HepG2 (cell line): ENCODE data around the gene ENO2. TPM values are rescaled to one million over a fixed set of nuclear protein-coding genes. Genes with fewer than 3 reads are reported as not detected.
A peak's percentile ranks its signal among the peaks of the same experiment; 100 is the strongest.

Experiments
- ARID4A ChIP-seq: sonication (generic); formaldehyde crosslinking; IDR thresholded peaks from 2 replicates; pipeline ENCODE4 v1.5.0; 2020; ENCODE audit warnings: mild to moderate bottlenecking, missing genetic modification reagents, borderline replicate concordance
- HOXA5 ChIP-seq: sonication (generic); formaldehyde crosslinking; IDR thresholded peaks from 2 replicates; pipeline ENCODE4 v1.4.0; 2020; ENCODE audit warnings: missing genetic modification reagents
- JARID2 ChIP-seq: sonication (generic); formaldehyde crosslinking; IDR thresholded peaks from 2 replicates; pipeline ENCODE4 v1.8.1; 2023; ENCODE audit warnings: missing genetic modification reagents, inconsistent platforms; ENCODE audit not compliant: insufficient replicate concordance
- KDM5A ChIP-seq: fragments of 200-600 bp; sonication (generic); IDR thresholded peaks from 2 replicates; pipeline ENCODE4 v1.7.0; 2018; ENCODE audit warnings: antibody characterized with exemption, mild to moderate bottlenecking, low read length, borderline replicate concordance
- MIER2 ChIP-seq: IDR thresholded peaks from 2 replicates; pipeline ENCODE4 v1.6.1; 2016; ENCODE audit warnings: missing biosample characterization, missing genetic modification reagents
- MIXL1 ChIP-seq: IDR thresholded peaks from 2 replicates; pipeline ENCODE4 v1.6.1; 2016
- NFKB2 ChIP-seq: sonication (generic); formaldehyde crosslinking; IDR thresholded peaks from 2 replicates; pipeline ENCODE4 v1.4.0; 2020; ENCODE audit warnings: missing genetic modification reagents, borderline replicate concordance
- NR2F6 ChIP-seq, 2 experiments: IDR thresholded peaks; 2 replicates each; pipeline ENCODE4 v1.6.1; 2016; ENCODE audit warnings: antibody characterized with exemption in 1 of 2, mild to moderate bottlenecking in 1 of 2
- RBAK ChIP-seq: sonication (generic); formaldehyde crosslinking; IDR thresholded peaks from 2 replicates; pipeline ENCODE4 v1.5.1; 2020; ENCODE audit warnings: mild to moderate bottlenecking, missing genetic modification reagents
- RFX5 ChIP-seq: IDR thresholded peaks from 2 replicates; pipeline ENCODE4 v1.6.1; 2011; ENCODE audit warnings: low read depth, low read length, improper control_type of control experiment
- SCMH1 ChIP-seq: sonication (generic); formaldehyde crosslinking; IDR thresholded peaks from 2 replicates; pipeline ENCODE4 v1.9.0; 2021; ENCODE audit warnings: missing genetic modification reagents, mild to moderate bottlenecking, borderline replicate concordance
- SMAD1 ChIP-seq: sonication (generic); formaldehyde crosslinking; IDR thresholded peaks from 2 replicates; pipeline ENCODE4 v1.4.0; 2020; ENCODE audit warnings: missing genetic modification reagents, low read depth, mild to moderate bottlenecking, borderline replicate concordance
- SP2 ChIP-seq: sonication (generic); formaldehyde crosslinking; IDR thresholded peaks from 2 replicates; pipeline ENCODE4 v1.5.1; 2020; ENCODE audit warnings: mild to moderate bottlenecking, missing genetic modification reagents
- SYNCRIP ChIP-seq: fragments of 200-400 bp; formaldehyde crosslinking; IDR thresholded peaks from 2 replicates; pipeline ENCODE4 v1.6.1; 2018; ENCODE audit warnings: mild to moderate bottlenecking, low read depth, low read length; ENCODE audit not compliant: insufficient read depth
- TEAD2 ChIP-seq: sonication (generic); formaldehyde crosslinking; IDR thresholded peaks from 2 replicates; pipeline ENCODE4 v1.9.0; 2021; ENCODE audit warnings: missing genetic modification reagents
- TEF ChIP-seq: sonication (generic); formaldehyde crosslinking; IDR thresholded peaks from 2 replicates; pipeline ENCODE4 v1.5.0; 2020; ENCODE audit warnings: missing genetic modification reagents
- ZFP91 ChIP-seq: sonication (generic); formaldehyde crosslinking; IDR thresholded peaks from 2 replicates; pipeline ENCODE4 v1.9.0; 2022; ENCODE audit warnings: missing genetic modification reagents, mild to moderate bottlenecking, borderline replicate concordance
- ZMAT3 ChIP-seq: sonication (generic); formaldehyde crosslinking; conservative IDR thresholded peaks from 2 replicates; pipeline ENCODE4 v1.7.0; 2021; ENCODE audit warnings: missing genetic modification reagents
- ZNF343 ChIP-seq: sonication (generic); formaldehyde crosslinking; IDR thresholded peaks from 2 replicates; pipeline ENCODE4 v1.4.0; 2020; ENCODE audit warnings: mild to moderate bottlenecking, missing genetic modification reagents
- ZNF572 ChIP-seq: sonication (generic); formaldehyde crosslinking; IDR thresholded peaks from 2 replicates; pipeline ENCODE4 v1.5.1; 2020; ENCODE audit warnings: mild to moderate bottlenecking, missing genetic modification reagents
- ZNF605 ChIP-seq: sonication (generic); formaldehyde crosslinking; IDR thresholded peaks from 2 replicates; pipeline ENCODE4 v1.8.0; 2022; ENCODE audit warnings: mild to moderate bottlenecking, missing genetic modification reagents
- ZNF792 ChIP-seq: IDR thresholded peaks from 2 replicates; pipeline ENCODE4 v1.6.1; 2016
- polyA plus RNA-seq, 8 experiments: library from polyadenylated mRNA; depleted of rRNA in 3 of 8; stranded (reverse) in 7 of 8; unstranded in 1 of 8; fragments of >200 nt; fragmentation: Illumina TruSeq in 4 of 8; extraction: Trizol in 4 of 8; gene quantifications; 2 replicates each; pipeline versions ENCODE4 v1.2.1 to v1.2.3, GENCODE V29; 2011 to 2016; ENCODE audit warnings: low read depth in 4 of 8, missing spikeins in 1 of 8, mixed read lengths in 1 of 8; ENCODE audit not compliant: insufficient read depth in 1 of 8
- total RNA-seq, 5 experiments: library from RNA; depleted of rRNA; stranded (reverse); fragments of >200 nt; fragmentation: Illumina TruSeq; extraction: Trizol; gene quantifications; 2 replicates each; pipeline ENCODE4 v1.2.3, GENCODE V29; 2016; ENCODE audit warnings: low read depth in 1 of 5

The ENO2 gene
- total and polyA plus RNA-seq, 2 of the 13 experiments (the other 11 are each of a cell fraction or from before 2014, with no cell fraction given), result 19.3 to 136 TPM

GRCh38 chr12:6946033-6946919 lies 31.9 kb downstream of the ENO2 start (continued):
- TF ChIP-seq MIXL1 (CRISPR knock-in tag) (peak; percentile 68), MIER2 (0 out of 2 replicates have a peak, but pooled peaks have one; percentile 27), NR2F6 (IDR thresholded peaks at IDR 0.05) (peak; percentile 9; the same call in 1 of the 2 replicates), NR2F6 (CRISPR knock-in tag; IDR thresholded peaks at IDR 0.05) (no peak; the same call in 1 of the 2 replicates), SYNCRIP (no peak), ZFP91 (CRISPR knock-in tag) (peak; percentile 48; the same call in 1 of the 2 replicates), ZNF343 (CRISPR knock-in tag) (no peak), HOXA5 (CRISPR knock-in tag) (peak; percentile 60; the same call in 1 of the 2 replicates), KDM5A (no peak), TEAD2 (CRISPR knock-in tag) (no peak), ZNF572 (CRISPR knock-in tag) (no peak), SMAD1 (CRISPR knock-in tag) (no peak), NFKB2 (CRISPR knock-in tag) (peak; percentile 48; the same call in 1 of the 2 replicates), ARID4A (peak; percentile 82; the same call in 1 of the 2 replicates), SCMH1 (no peak), RBAK (CRISPR knock-in tag) (no peak), JARID2 (CRISPR knock-in tag) (peak; percentile 34), RFX5 (peak; percentile 80), ZMAT3 (CRISPR knock-in tag) (no peak), ZNF792 (CRISPR knock-in tag) (peak; percentile 75), TEF (no peak), SP2 (peak; percentile 69), ZNF605 (CRISPR knock-in tag) (peak; percentile 56; the same call in 1 of the 2 replicates)
